Testis (tissue), 2 donors: ENCODE data around the gene SH3BP4.

ENCODE experiments used
- POLR2A ChIP-seq: fragments of 450-650 bp; IDR thresholded peaks from one replicate; pipeline ENCODE4 v1.6.1; 2017; ENCODE audit warnings: antibody characterized with exemption, mild to moderate bottlenecking, moderate library complexity
- TF ChIP-seq, protein P1 (sequence below), 3 experiments: fragments of 450-650 bp in 2 of 3; fragments of 200-600 bp in 1 of 3; sonication (generic) in 1 of 3; IDR thresholded peaks; one replicate each; pipeline ENCODE4 v1.5.1; 2016 to 2019; ENCODE audit warnings: antibody characterized with exemption in 3 of 3, mild to moderate bottlenecking in 2 of 3, moderate library complexity in 1 of 3

DNA sequence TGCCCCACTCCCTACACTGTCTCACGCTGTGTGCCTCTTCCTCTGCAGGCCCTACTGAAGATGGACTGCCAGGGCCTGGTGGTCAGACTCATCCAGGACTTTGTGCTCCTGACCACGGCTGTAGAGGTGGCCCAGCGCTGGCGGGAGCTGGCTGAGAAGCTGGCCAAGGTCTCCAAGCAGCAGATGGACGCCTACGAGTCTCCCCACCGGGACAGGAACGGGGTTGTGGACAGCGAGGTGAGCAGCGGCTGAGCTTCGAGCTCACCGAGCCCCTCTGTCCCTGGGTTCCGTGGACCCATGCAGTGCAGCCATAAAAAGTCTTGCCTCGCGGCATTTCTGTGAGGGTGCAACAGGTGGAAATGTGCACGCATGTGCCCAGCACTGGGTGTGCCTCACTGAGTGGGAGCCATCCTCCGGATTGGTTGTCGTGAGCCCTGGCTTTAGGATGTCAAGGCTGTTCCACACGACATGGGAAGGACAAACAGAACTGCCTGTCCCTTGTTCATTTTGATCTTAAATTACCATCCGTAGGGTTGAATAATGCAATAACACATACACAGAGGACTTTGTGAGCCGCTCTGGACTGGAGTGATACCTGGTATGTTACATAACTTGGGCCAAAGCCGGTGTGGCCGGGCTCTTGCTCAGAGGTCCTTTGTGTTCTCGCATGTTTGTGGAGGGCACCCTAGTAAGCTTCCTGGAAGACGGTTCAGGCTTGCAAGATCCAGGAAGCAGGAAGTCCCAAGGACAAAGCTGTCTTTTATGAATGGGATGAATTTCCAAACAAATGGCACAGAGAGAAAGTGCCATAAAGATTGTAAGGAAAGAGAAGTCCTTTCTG lies 100.9 kb downstream of the SH3BP4 start:
- TF ChIP-seq, protein P1, sequence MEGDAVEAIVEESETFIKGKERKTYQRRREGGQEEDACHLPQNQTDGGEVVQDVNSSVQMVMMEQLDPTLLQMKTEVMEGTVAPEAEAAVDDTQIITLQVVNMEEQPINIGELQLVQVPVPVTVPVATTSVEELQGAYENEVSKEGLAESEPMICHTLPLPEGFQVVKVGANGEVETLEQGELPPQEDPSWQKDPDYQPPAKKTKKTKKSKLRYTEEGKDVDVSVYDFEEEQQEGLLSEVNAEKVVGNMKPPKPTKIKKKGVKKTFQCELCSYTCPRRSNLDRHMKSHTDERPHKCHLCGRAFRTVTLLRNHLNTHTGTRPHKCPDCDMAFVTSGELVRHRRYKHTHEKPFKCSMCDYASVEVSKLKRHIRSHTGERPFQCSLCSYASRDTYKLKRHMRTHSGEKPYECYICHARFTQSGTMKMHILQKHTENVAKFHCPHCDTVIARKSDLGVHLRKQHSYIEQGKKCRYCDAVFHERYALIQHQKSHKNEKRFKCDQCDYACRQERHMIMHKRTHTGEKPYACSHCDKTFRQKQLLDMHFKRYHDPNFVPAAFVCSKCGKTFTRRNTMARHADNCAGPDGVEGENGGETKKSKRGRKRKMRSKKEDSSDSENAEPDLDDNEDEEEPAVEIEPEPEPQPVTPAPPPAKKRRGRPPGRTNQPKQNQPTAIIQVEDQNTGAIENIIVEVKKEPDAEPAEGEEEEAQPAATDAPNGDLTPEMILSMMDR (IDR thresholded peaks at IDR 0.05): no peak
- TF ChIP-seq POLR2A: no peak
